SK-N-SH treated with all-trans-retinoic acid at 6 μM for 48 hours (cell line): Measurements from ENCODE around the gene MYL4.

Experiments
- ATAC-seq: fragments of 200-7000 bp; cut with Tn5 transposase; 3 replicates; pipeline ENCODE4 v1.9.1; 2020; ENCODE audit warnings: mild to moderate bottlenecking, moderate library complexity
- ARNTL ChIP-seq: fragments of 450-650 bp; formaldehyde crosslinking; IDR thresholded peaks from 2 replicates; pipeline ENCODE4 v1.5.0; 2020; ENCODE audit warnings: low read depth, mild to moderate bottlenecking, moderate library complexity, borderline replicate concordance
- BACH2 ChIP-seq: fragments of 250-450 bp; sonication (Bioruptor Pico); IDR thresholded peaks from 2 replicates; pipeline ENCODE4 v1.9.0; 2021; ENCODE audit warnings: mild to moderate bottlenecking, borderline replicate concordance
- CREB5 ChIP-seq: fragments of 250-450 bp; sonication (Bioruptor Pico); IDR thresholded peaks from 2 replicates; pipeline ENCODE4 v1.5.1; 2020; ENCODE audit warnings: low read depth, mild to moderate bottlenecking, moderate library complexity
- CSDC2 ChIP-seq: fragments of 250-450 bp; sonication (Bioruptor Pico); IDR thresholded peaks from 2 replicates; pipeline ENCODE4 v1.5.0; 2020; ENCODE audit warnings: mild to moderate bottlenecking, moderate library complexity
- CSRNP3 ChIP-seq: fragments of 250-450 bp; sonication (Bioruptor Pico); IDR thresholded peaks from 2 replicates; pipeline ENCODE4 v1.5.1; 2021; ENCODE audit warnings: mild to moderate bottlenecking, moderate library complexity
- ESRRG ChIP-seq: fragments of 250-450 bp; sonication (Bioruptor Pico); IDR thresholded peaks from 2 replicates; pipeline ENCODE4 v1.6.1; 2021; ENCODE audit warnings: mild to moderate bottlenecking
- GLIS3 ChIP-seq: fragments of 250-450 bp; sonication (Bioruptor Pico); IDR thresholded peaks from 2 replicates; pipeline ENCODE4 v1.5.0; 2020; ENCODE audit warnings: mild to moderate bottlenecking, moderate library complexity
- ISL1 ChIP-seq: fragments of 250-450 bp; sonication (Bioruptor Pico); IDR thresholded peaks from 2 replicates; pipeline ENCODE4 v2.1.2; 2022; ENCODE audit warnings: mild to moderate bottlenecking, moderate library complexity
- POU6F1 ChIP-seq: fragments of 250-450 bp; sonication (Bioruptor Pico); IDR thresholded peaks from 2 replicates; pipeline ENCODE4 v1.8.0; 2021; ENCODE audit warnings: low read depth, mild to moderate bottlenecking, moderate library complexity, borderline replicate concordance
- PPARA ChIP-seq: fragments of 250-450 bp; sonication (Bioruptor Pico); IDR thresholded peaks from 2 replicates; pipeline ENCODE4 v1.5.0; 2020; ENCODE audit warnings: mild to moderate bottlenecking, borderline replicate concordance
- RARB ChIP-seq: fragments of 250-450 bp; sonication (Bioruptor Pico); IDR thresholded peaks from 2 replicates; pipeline ENCODE4 v1.8.0; 2021; ENCODE audit warnings: mild to moderate bottlenecking, moderate library complexity
- SNAI2 ChIP-seq: fragments of 250-450 bp; sonication (Bioruptor Pico); IDR thresholded peaks from 2 replicates; pipeline ENCODE4 v1.5.0; 2020; ENCODE audit warnings: mild to moderate bottlenecking, moderate library complexity
- TCF4 ChIP-seq: fragments of 250-450 bp; sonication (Bioruptor Pico); IDR thresholded peaks from 2 replicates; pipeline ENCODE4 v1.8.0; 2021; ENCODE audit warnings: mild to moderate bottlenecking, moderate library complexity, borderline replicate concordance
- TOX ChIP-seq: fragments of 250-450 bp; sonication (Bioruptor Pico); IDR thresholded peaks from 2 replicates; pipeline ENCODE4 v1.8.0; 2021; ENCODE audit warnings: mild to moderate bottlenecking, moderate library complexity, borderline replicate concordance
- ZC3H10 ChIP-seq: fragments of 250-450 bp; sonication (Bioruptor Pico); IDR thresholded peaks from 2 replicates; pipeline ENCODE4 v1.5.1; 2021; ENCODE audit warnings: mild to moderate bottlenecking, moderate library complexity
- ZFP30 ChIP-seq: fragments of 450-650 bp; formaldehyde crosslinking; IDR thresholded peaks from 2 replicates; pipeline ENCODE4 v1.5.0; 2022; ENCODE audit warnings: mild to moderate bottlenecking, moderate library complexity
- ZNF565 ChIP-seq: fragments of 450-650 bp; formaldehyde crosslinking; conservative IDR thresholded peaks from 2 replicates; pipeline ENCODE4 v1.5.0; 2020; ENCODE audit warnings: low read depth, mild to moderate bottlenecking, moderate library complexity
- ZNF70 ChIP-seq: fragments of 450-650 bp; formaldehyde crosslinking; IDR thresholded peaks from 2 replicates; pipeline ENCODE4 v1.5.0; 2020; ENCODE audit warnings: mild to moderate bottlenecking, moderate library complexity
- ZNF8 ChIP-seq: fragments of 450-650 bp; formaldehyde crosslinking; IDR thresholded peaks from 2 replicates; pipeline ENCODE4 v1.5.0; 2020; ENCODE audit warnings: mild to moderate bottlenecking, moderate library complexity

MYL4 gene

GRCh38 chr17:47231866-47232265 is 22.7 kb downstream of the MYL4 start:
- ATAC-seq: no peak
- no peak for TF ChIP-seq ISL1 (CRISPR knock-in tag)
- TF ChIP-seq RARB (CRISPR knock-in tag): no peak
- TF ChIP-seq CSRNP3 (CRISPR knock-in tag): no peak
- TF ChIP-seq ZNF70 (CRISPR knock-in tag): no peak
- no peak for TF ChIP-seq TOX (CRISPR knock-in tag)
- no peak for TF ChIP-seq CSDC2
- TF ChIP-seq GLIS3 (CRISPR knock-in tag): no peak
- TF ChIP-seq PPARA (CRISPR knock-in tag): no peak
- no peak for TF ChIP-seq ZC3H10 (CRISPR knock-in tag)
- TF ChIP-seq BACH2 (CRISPR knock-in tag): no peak
- no peak for TF ChIP-seq CREB5
- TF ChIP-seq ARNTL (CRISPR knock-in tag): no peak
- TF ChIP-seq TCF4 (CRISPR knock-in tag): no peak
- no peak for TF ChIP-seq ESRRG (CRISPR knock-in tag)
- TF ChIP-seq POU6F1: no peak

- no peak for ATAC-seq
- TF ChIP-seq RARB (CRISPR knock-in tag): no peak
- TF ChIP-seq ZFP30 (CRISPR knock-in tag): no peak
- TF ChIP-seq ZNF565 (CRISPR knock-in tag): no peak
- TF ChIP-seq CSRNP3 (CRISPR knock-in tag): no peak
- TF ChIP-seq CSDC2: no peak
- TF ChIP-seq TCF4 (CRISPR knock-in tag): no peak
Measured at GRCh38 chr17:47232465-47232864, 23.3 kb downstream of the MYL4 start.

- ATAC-seq: no peak
- TF ChIP-seq SNAI2 (CRISPR knock-in tag): no peak
- TF ChIP-seq ZNF8 (CRISPR knock-in tag): no peak
- TF ChIP-seq POU6F1: no peak
- TF ChIP-seq TCF4 (CRISPR knock-in tag): no peak
- TF ChIP-seq GLIS3 (CRISPR knock-in tag): no peak
Measured at GRCh38 chr17:47235506-47235905, 26.4 kb downstream of the MYL4 start.

- ATAC-seq: no peak
- no peak for TF ChIP-seq ZNF70 (CRISPR knock-in tag)
- no peak for TF ChIP-seq ESRRG (CRISPR knock-in tag)
- TF ChIP-seq TOX (CRISPR knock-in tag): no peak
- no peak for TF ChIP-seq POU6F1
- no peak for TF ChIP-seq TCF4 (CRISPR knock-in tag)
- TF ChIP-seq ISL1 (CRISPR knock-in tag): no peak
- no peak for TF ChIP-seq SNAI2 (CRISPR knock-in tag)
- no peak for TF ChIP-seq CREB5
Measured at GRCh38 chr17:47235923-47236322, 26.8 kb downstream of the MYL4 start.
